AG09319 (cell line): ENCODE results near the gene TAAR8.
A peak's percentile ranks its signal among the peaks of the same experiment; 100 is the strongest.

Experiments used
- DNase-seq: peaks from one replicate; pipeline ENCODE4 v3.0.0-alpha.2; 2010; ENCODE audit warnings: low read depth; ENCODE audit errors: extremely low read depth
- CTCF ChIP-seq: IDR thresholded peaks from 2 replicates; pipeline ENCODE4 v1.5.1; 2011; ENCODE audit warnings: low read depth, mild to moderate bottlenecking, inconsistent platforms, low read length, moderate library complexity

The TAAR8 gene

GRCh38 chr6:132511831-132512220 is 40.6 kb upstream of the TAAR8 start:
- no peak for DNase-seq
- no peak for TF ChIP-seq CTCF

GRCh38 chr6:132512342-132512637 is 40.2 kb upstream of the TAAR8 start:
- DNase-seq = no peak
- no peak for TF ChIP-seq CTCF

- no peak for TF ChIP-seq CTCF
- DNase-seq = peak; percentile 36
Measured at GRCh38 chr6:132512638-132513632, 39.5 kb upstream of the TAAR8 start, which contains the start of gene STX7. TSS of gene STX7 (minus strand) at chr6:132513116. CDS start at chr6:132503530, 9,586 bp downstream.

GRCh38 chr6:132513831-132514545 is 38.5 kb upstream of the TAAR8 start:
- TF ChIP-seq CTCF = no peak
- DNase-seq = no peak

GRCh38 chr6:132515386-132515785 is 37.1 kb upstream of the TAAR8 start:
- TF ChIP-seq CTCF = no peak
- no peak for DNase-seq

GRCh38 chr6:132520953-132521352 is 31.5 kb upstream of the TAAR8 start:
- TF ChIP-seq CTCF = no peak
- no peak for DNase-seq

GRCh38 chr6:132524646-132525045 is 27.8 kb upstream of the TAAR8 start:
- no peak for TF ChIP-seq CTCF
- no peak for DNase-seq
